Measurements from ENCODE around the gene ING3. TPM values are rescaled to one million over a fixed set of nuclear protein-coding genes. Genes with fewer than 3 reads are reported as not detected.
"Not testable (repeated sequence)": the region's sequence is repeated elsewhere in the genome, so short reads cannot be mapped to it uniquely, and the experiment has no call there.

ING3 gene
- total RNA-seq, 1 donor from 2014 or later = 12.7 TPM

DNA sequence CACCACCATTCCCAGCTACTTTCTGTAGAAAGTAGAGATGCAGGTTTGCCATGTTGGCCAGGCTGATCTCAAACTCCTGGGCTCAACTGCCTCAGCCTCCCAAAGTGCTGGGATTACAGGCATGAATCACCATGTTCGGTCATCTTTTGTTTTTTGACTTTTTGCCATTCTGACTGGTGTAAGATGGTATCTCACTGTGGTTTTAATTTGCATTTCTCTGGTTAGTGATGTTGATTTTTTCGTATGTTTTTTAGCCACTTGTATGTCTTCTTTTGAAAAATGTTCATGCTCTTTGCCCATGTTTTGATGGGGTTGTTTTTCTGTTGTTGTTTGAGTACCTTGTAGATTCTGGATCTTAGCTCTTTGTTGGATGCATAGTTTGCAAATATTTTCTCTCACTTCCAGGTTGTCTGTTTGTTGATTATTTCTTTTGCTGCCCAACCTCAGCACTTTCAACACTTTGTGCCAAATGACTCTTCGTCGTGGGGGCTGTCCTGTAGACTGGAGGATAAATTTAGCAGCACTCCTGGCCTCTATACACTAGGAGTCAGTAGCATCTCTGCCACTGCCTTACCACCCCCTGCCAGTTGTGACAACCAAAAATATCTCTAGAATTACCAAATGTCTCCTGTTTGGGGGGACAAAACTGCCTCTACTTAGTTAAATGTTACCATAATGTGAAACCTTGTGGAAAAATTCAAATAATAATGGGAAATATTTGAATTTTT, 31.5 kb downstream of the ING3 start:
- DNase-seq (ENCODE audit: low read depth) = no peak
- TF ChIP-seq, protein P1, sequence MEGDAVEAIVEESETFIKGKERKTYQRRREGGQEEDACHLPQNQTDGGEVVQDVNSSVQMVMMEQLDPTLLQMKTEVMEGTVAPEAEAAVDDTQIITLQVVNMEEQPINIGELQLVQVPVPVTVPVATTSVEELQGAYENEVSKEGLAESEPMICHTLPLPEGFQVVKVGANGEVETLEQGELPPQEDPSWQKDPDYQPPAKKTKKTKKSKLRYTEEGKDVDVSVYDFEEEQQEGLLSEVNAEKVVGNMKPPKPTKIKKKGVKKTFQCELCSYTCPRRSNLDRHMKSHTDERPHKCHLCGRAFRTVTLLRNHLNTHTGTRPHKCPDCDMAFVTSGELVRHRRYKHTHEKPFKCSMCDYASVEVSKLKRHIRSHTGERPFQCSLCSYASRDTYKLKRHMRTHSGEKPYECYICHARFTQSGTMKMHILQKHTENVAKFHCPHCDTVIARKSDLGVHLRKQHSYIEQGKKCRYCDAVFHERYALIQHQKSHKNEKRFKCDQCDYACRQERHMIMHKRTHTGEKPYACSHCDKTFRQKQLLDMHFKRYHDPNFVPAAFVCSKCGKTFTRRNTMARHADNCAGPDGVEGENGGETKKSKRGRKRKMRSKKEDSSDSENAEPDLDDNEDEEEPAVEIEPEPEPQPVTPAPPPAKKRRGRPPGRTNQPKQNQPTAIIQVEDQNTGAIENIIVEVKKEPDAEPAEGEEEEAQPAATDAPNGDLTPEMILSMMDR (IDR thresholded peaks at IDR 0.05; ENCODE audit: insufficient read depth, low read length, poor library complexity, severe bottlenecking) = no peak
- no peak overlapping the region for H3K4me3 ChIP-seq (ENCODE audit: low read depth, low read length)
- no peaks in the 10 kb centered on the region for H3K27me3 ChIP-seq (ENCODE audit: control insufficient read depth, insufficient read depth, low read length)
- no peaks in the 10 kb centered on the region for H3K36me3 ChIP-seq (ENCODE audit: control insufficient read depth, insufficient read depth, low read length)

DNA sequence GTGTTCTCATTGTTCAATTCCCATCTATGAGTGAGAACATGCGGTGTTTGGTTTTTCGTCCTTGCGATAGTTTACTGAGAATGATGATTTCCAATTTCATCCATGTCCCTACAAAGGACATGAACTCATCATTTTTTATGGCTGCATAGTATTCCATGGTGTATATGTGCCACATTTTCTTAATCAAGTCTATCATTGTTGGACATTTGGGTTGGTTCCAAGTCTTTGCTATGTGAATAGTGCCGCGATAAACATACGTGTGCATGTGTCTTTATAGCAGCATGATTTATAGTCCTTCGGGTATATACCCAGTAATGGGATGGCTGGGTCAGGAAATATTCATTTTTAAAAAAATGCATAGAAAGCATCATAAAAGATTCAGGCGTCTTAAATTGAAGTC, 33.0 kb downstream of the ING3 start:
- not testable (repeated sequence) for H3K27me3 ChIP-seq (ENCODE audit: control insufficient read depth, insufficient read depth, low read length)

DNA sequence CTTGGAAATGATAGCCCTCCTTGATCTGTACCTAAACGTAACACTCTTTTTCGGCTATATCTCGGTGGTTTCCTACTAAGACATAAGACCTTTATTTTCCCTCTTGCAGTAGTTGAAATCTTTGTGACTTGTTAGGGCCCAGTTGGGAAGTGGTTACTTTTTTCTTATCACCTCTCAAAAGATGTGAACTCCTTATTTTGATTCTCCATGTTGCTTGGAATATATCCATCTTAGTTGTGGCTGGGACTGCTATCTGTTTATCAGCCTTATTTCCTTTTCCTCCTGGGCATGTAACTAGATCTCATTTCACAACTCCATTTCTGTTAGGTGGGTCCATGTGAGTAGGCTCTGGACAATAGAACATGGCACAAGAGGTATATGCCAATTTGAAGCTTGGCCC, 33.8 kb downstream of the ING3 start:
- no peak for DNase-seq (ENCODE audit: low read depth)
- Histone ChIP-seq H3K27me3 (ENCODE audit: control insufficient read depth, insufficient read depth, low read length) (no peaks in the 10 kb centered on the region), H3K4me3 (ENCODE audit: low read depth, low read length) (no peak overlapping the region), H3K36me3 (ENCODE audit: control insufficient read depth, insufficient read depth, low read length) (no peaks in the 10 kb centered on the region)
- TF ChIP-seq, protein P1 (IDR thresholded peaks at IDR 0.05; ENCODE audit: insufficient read depth, low read length, poor library complexity, severe bottlenecking) = no peak

More for the DNA sequence above, 33.0 kb downstream of the ING3 start:
- not testable (repeated sequence) for H3K36me3 ChIP-seq (ENCODE audit: control insufficient read depth, insufficient read depth, low read length); DNase-seq (ENCODE audit: low read depth); H3K4me3 ChIP-seq (ENCODE audit: low read depth, low read length)

DNA sequence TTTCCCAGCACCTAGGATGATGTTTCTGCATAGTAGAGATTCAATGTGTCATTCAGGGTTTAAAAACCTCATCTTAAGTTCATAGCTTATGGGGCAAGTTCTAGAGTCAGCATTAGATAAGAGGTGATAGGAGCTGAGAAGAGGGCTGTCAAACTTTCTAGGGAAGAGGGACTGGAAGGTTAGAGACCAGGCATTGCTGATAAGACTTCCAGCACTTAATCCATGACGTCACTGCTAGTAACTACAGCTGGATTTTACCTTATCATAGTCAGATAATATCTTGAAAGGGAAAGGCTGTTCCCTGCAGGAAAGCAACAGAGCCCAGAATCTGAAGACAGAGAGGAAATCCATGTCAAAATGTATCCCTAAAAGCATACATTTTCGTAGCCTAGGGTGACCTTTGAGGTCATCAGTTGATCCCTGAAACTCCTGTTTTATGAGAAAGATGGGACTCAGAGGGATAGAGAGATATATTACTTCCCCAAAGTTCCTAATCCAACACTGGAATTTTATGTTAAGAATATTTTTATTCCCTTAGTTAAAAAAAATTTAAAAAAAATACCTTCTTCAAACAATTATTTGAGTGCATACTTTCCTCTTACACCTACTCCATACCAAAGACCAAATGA, 34.7 kb downstream of the ING3 start:
- TF ChIP-seq, protein P1 (IDR thresholded peaks at IDR 0.05; ENCODE audit: insufficient read depth, low read length, poor library complexity, severe bottlenecking) = no peak
- no peak overlapping the region for H3K4me3 ChIP-seq (ENCODE audit: low read depth, low read length)

DNA sequence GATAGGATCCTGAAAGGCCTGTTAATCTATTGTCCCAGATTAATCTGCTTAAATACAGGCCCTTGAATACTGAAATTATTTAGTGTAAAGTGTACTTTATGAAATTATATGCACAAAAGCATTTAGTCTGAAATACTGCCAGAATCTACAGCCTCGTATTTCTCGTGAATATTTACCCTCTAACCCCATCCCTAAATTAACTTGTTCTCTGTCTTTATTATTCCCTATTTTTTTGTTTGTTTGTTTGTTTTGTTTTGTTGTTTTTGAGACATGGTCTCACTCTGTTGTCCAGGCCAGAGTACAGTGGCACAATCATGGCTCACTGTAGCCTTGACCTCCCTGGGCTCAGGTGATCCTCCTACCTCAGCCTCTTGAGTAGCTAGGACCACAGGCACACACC, 35.3 kb downstream of the ING3 start:
- Histone ChIP-seq H3K27me3 (ENCODE audit: control insufficient read depth, insufficient read depth, low read length) (no peaks in the 10 kb centered on the region), H3K36me3 (ENCODE audit: control insufficient read depth, insufficient read depth, low read length) (no peaks in the 10 kb centered on the region), H3K4me3 (ENCODE audit: low read depth, low read length) (no peak overlapping the region)
- DNase-seq (ENCODE audit: low read depth) = no peak
- TF ChIP-seq, protein P1 (IDR thresholded peaks at IDR 0.05; ENCODE audit: insufficient read depth, low read length, poor library complexity, severe bottlenecking) = no peak

More for the DNA sequence above, 34.7 kb downstream of the ING3 start:
- DNase-seq (ENCODE audit: low read depth) = no peak
- Histone ChIP-seq H3K36me3 (ENCODE audit: control insufficient read depth, insufficient read depth, low read length) (no peaks in the 10 kb centered on the region), H3K27me3 (ENCODE audit: control insufficient read depth, insufficient read depth, low read length) (no peaks in the 10 kb centered on the region)

DNA sequence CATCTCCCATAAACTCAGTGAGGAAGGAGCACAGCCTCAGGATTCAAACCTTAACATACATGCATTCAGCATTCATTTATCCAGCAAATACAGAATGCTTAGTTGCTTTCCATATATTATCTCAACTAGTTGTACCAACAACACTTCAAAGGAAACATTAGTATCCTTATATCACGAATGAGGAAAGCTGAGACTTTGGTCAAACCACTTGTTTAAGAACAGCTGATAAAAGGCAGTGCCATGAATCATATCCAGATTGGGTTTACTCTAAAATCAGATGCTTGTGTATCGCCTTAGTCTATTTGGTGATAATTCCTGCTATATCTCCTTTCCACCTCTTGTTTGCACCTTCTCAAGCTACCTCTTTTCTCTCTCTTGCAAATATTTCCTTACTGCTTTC, 36.1 kb downstream of the ING3 start:
- Histone ChIP-seq H3K36me3 (ENCODE audit: control insufficient read depth, insufficient read depth, low read length) (no peaks in the 10 kb centered on the region), H3K4me3 (ENCODE audit: low read depth, low read length) (no peak overlapping the region), H3K27me3 (ENCODE audit: control insufficient read depth, insufficient read depth, low read length) (no peaks in the 10 kb centered on the region)
- DNase-seq (ENCODE audit: low read depth) = no peak
- TF ChIP-seq, protein P1 (IDR thresholded peaks at IDR 0.05; ENCODE audit: insufficient read depth, low read length, poor library complexity, severe bottlenecking) = no peak

Measured in kidney epithelial cell (primary cell).